ENCODE measurements around the gene LRP5.

Gene LRP5

DNA sequence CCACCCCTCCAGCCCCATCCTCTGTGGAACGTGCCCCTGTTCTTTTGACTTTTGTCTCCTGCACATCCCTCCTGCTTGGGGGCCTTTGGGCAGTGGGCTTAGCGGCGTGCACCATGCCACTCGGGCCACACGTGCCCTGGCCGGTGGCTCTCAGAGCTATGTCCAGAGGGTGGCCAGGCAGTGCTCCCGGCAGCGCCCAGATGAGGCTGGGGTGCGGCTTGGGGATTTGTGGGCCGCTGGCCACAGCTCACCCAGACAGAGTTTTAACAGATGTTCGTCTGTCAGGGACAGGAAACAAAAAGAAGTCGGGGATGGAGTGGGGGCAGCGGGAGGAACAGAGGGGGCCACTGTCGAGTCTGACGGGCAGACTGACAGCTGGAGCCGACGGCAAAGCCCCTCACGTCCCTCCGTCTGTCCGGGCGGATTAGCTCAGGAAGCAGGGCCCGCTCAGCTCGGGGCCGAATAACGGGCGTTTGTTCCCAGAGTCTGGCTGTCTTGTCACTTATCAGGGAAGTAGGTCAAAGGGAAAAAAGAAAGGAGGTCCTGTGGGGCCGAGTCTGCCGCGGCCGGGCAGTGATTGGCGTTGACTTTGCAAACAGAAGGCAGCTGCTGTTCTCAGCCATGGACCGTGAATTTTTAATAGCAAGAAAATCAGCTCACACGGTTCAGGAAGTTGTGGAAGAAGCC is 61.6 kb downstream of the LRP5 start:
- TF ChIP-seq MYC (IDR thresholded peaks at IDR 0.05; ENCODE audit: low read depth, low read length) (no peak), POLR2A (IDR thresholded peaks at IDR 0.05; ENCODE audit: extremely low read depth, insufficient read length) (no peak)
- TF ChIP-seq, protein P1, sequence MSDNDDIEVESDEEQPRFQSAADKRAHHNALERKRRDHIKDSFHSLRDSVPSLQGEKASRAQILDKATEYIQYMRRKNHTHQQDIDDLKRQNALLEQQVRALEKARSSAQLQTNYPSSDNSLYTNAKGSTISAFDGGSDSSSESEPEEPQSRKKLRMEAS (IDR thresholded peaks at IDR 0.05; ENCODE audit: low read depth, low read length) = no peak
- TF ChIP-seq, protein P2, sequence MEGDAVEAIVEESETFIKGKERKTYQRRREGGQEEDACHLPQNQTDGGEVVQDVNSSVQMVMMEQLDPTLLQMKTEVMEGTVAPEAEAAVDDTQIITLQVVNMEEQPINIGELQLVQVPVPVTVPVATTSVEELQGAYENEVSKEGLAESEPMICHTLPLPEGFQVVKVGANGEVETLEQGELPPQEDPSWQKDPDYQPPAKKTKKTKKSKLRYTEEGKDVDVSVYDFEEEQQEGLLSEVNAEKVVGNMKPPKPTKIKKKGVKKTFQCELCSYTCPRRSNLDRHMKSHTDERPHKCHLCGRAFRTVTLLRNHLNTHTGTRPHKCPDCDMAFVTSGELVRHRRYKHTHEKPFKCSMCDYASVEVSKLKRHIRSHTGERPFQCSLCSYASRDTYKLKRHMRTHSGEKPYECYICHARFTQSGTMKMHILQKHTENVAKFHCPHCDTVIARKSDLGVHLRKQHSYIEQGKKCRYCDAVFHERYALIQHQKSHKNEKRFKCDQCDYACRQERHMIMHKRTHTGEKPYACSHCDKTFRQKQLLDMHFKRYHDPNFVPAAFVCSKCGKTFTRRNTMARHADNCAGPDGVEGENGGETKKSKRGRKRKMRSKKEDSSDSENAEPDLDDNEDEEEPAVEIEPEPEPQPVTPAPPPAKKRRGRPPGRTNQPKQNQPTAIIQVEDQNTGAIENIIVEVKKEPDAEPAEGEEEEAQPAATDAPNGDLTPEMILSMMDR (IDR thresholded peaks at IDR 0.05; ENCODE audit: low read depth, low read length) = no peak
- H3K4me3 ChIP-seq (ENCODE audit: low read depth, low read length) = no peak overlapping the region
- no peak for DNase-seq (ENCODE audit: low read depth)

DNA sequence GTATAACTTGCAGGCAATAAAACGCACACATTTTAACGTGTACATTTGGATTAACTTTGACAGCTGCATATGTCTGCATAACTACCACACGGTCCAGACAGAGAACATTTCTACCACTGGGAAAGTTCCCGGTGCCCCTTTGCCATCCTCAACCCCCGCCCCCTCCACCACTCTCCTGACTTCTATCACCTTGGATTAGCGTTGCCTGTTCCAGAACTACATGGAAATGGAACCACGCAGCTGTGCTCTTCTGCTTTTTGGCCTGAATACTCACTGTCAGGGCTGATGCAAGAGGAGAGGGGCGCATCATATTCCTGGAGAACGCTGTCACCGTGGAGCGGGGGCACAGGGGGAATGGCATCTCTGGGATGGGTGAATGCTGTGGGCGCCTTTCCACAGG is 62.1 kb downstream of the LRP5 start:
- DNase-seq (ENCODE audit: low read depth) = no peak
- no peak overlapping the region for H3K4me3 ChIP-seq (ENCODE audit: low read depth, low read length)
- no peak for TF ChIP-seq POLR2A (IDR thresholded peaks at IDR 0.05; ENCODE audit: extremely low read depth, insufficient read length)
- TF ChIP-seq MYC (IDR thresholded peaks at IDR 0.05; ENCODE audit: low read depth, low read length) = no peak
- TF ChIP-seq, protein P1 (IDR thresholded peaks at IDR 0.05; ENCODE audit: low read depth, low read length) = no peak
- TF ChIP-seq, protein P2 (IDR thresholded peaks at IDR 0.05; ENCODE audit: low read depth, low read length) = no peak

DNA sequence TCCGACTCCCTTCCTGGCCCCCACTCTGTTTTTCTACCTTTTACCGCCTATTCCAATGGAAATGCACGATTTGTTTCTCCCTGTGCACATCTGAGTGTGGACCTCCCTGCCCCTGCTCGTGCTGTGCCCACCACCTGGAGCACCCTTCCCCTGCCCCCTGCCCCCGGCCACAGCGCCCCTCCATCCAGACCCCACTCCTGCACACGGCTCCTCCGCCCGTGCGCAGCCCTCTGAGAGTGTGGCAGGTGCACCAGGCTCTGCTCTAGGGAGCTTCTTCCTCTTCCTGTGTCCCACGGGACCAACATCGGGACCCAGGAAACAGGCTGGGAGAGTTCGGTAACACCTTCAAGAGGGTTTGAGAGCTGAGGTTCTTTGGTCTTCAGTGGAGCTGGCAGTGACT is 62.9 kb downstream of the LRP5 start:
- DNase-seq (ENCODE audit: low read depth) = no peak
- TF ChIP-seq, protein P1 (IDR thresholded peaks at IDR 0.05; ENCODE audit: low read depth, low read length) = no peak
- TF ChIP-seq MYC (IDR thresholded peaks at IDR 0.05; ENCODE audit: low read depth, low read length) (no peak), POLR2A (IDR thresholded peaks at IDR 0.05; ENCODE audit: extremely low read depth, insufficient read length) (no peak)
- TF ChIP-seq, protein P2 (IDR thresholded peaks at IDR 0.05; ENCODE audit: low read depth, low read length) = no peak
- H3K4me3 ChIP-seq (ENCODE audit: low read depth, low read length) = no peak overlapping the region

DNA sequence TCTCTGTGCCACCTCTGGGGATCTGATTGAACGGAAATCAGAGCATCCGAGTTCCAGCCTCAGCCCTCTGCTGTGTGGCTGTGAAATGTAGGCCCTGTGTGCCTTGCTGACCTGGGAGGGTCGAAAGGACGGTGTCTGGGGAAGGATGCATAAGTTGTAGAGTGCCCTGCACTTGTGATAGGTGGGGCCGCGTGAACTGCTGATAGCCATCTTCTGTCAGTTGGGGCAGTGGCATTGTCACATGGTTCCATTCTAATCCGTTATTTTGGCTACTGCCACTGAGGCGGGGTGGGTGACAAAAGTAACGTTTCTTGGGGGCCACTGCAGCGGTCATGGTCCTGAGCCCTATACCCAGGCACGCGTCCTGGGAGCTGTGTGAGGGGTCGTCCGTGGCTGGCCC is 63.4 kb downstream of the LRP5 start:
- H3K4me3 ChIP-seq (ENCODE audit: low read depth, low read length) = no peak overlapping the region
- DNase-seq (ENCODE audit: low read depth) = no peak
- TF ChIP-seq MYC (IDR thresholded peaks at IDR 0.05; ENCODE audit: low read depth, low read length) = no peak
- no peak for TF ChIP-seq POLR2A (IDR thresholded peaks at IDR 0.05; ENCODE audit: extremely low read depth, insufficient read length)
- TF ChIP-seq, protein P1 (IDR thresholded peaks at IDR 0.05; ENCODE audit: low read depth, low read length) = no peak
- TF ChIP-seq, protein P2 (IDR thresholded peaks at IDR 0.05; ENCODE audit: low read depth, low read length) = no peak

DNA sequence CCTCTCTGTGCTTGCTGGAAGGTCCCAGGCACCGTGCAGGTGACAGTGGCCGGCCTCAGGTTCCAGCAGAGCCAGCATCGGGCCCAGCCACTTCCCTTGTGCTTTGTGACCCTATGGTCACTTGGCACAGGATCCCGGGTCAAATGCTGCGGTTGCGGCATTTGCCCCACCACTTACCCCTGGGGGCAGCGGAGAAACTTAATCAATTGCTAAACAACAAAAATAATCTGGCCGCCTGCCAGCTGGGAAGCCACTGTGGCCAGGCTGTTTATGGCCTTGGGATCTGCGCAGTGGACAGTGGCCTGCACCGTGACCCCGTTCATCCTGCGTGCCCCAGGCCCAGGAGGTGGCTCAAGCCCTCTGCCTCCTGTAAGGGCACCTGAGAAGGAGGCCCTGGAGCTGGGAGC is 65.0 kb downstream of the LRP5 start:
- TF ChIP-seq, protein P2 (IDR thresholded peaks at IDR 0.05; ENCODE audit: low read depth, low read length) = no peak
- TF ChIP-seq POLR2A (IDR thresholded peaks at IDR 0.05; ENCODE audit: extremely low read depth, insufficient read length) (no peak), MYC (IDR thresholded peaks at IDR 0.05; ENCODE audit: low read depth, low read length) (no peak)
- TF ChIP-seq, protein P1 (IDR thresholded peaks at IDR 0.05; ENCODE audit: low read depth, low read length) = no peak
- no peak overlapping the region for H3K4me3 ChIP-seq (ENCODE audit: low read depth, low read length)

More for the DNA sequence above, 65.0 kb downstream of the LRP5 start:
- DNase-seq (ENCODE audit: low read depth) = no peak
